Measurements from ENCODE around the gene HCFC1R1.

HCFC1R1 gene

DNA sequence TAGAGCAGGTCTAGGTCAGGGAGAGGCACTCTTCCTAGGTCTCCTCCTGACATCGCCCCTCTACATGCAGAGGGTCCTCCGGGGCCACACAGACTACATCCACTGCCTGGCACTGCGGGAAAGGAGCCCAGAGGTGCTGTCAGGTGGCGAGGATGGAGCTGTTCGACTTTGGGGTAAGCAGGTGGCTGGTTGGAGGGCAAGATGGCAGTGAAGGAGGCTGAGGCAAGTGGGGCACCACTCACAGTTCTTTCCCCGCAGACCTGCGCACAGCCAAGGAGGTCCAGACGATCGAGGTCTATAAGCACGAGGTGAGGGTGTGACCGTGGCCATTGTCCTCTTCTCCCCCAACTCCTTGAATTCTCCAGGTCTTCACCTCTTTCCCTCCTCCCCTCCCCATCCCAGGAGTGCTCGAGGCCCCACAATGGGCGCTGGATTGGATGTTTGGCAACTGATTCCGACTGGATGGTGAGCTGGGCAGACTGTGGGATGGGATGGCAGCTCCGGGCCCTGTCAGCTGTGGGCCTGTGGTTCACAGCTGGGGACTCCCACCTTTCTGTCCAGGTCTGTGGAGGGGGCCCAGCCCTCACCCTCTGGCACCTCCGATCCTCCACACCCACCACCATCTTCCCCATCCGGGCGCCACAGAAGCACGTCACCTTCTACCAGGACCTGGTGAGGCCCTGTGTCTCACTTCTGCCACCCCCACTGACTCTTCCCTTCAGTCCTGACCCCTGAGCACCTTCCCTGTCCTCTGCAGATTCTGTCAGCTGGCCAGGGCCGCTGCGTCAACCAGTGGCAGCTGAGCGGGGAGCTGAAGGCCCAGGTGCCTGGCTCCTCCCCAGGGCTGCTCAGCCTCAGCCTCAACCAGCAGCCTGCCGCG, 3.1 kb upstream of the HCFC1R1 start:
- Histone ChIP-seq H3K4me1 (ENCODE audit: control insufficient read depth in 5 of 5, insufficient read depth in 5 of 5, low read length in 5 of 5) (peaks cover 4 to 45% (median 42%) of the 10 kb centered on the region in 5 donors), H3K27me3 (ENCODE audit: control insufficient read depth in 5 of 5, insufficient read depth in 4 of 5, low read length in 5 of 5) (peaks cover 29 to 31% (median 29%) of the 10 kb centered on the region in 5 donors), H3K4me3 (ENCODE audit: low read depth in 1 of 5, low read length in 5 of 5) (no peak overlapping the region), H3K9ac (ENCODE audit: low read length in 5 of 5) (no peak overlapping the region), H3K27ac (ENCODE audit: low read depth, low read length) (no peak overlapping the region), H3K36me3 (ENCODE audit: control insufficient read depth in 5 of 5, insufficient read depth in 5 of 5, low read length in 5 of 5) (peaks cover 0 to 19% (median 14%) of the 10 kb centered on the region in 5 donors), H3K9me3 (ENCODE audit: control insufficient read depth in 5 of 5, low read length in 5 of 5) (no peaks in the 10 kb centered on the region)

DNA sequence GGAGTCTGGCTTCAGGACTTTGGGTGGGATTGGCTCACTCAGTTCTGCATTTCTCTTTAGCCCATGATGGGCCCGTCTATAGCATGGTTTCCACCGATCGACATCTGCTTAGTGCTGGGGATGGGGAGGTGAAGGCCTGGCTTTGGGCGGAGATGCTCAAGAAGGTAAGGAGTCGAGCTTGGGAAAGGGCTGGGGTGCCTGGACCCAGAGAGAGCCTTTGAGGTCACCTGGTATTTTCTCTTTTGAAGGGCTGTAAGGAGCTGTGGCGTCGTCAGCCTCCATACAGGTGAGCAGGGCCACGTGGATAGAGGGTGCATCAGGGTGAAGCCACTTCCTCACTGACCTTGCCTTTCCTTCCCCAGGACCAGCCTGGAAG, 2.2 kb upstream of the HCFC1R1 start:
- Histone ChIP-seq H3K36me3 (ENCODE audit: control insufficient read depth in 5 of 5, insufficient read depth in 5 of 5, low read length in 5 of 5) (peaks cover 0 to 19% (median 14%) of the 10 kb centered on the region in 5 donors), H3K9me3 (ENCODE audit: control insufficient read depth in 5 of 5, low read length in 5 of 5) (no peaks in the 10 kb centered on the region), H3K9ac (ENCODE audit: low read length in 5 of 5) (no peak overlapping the region), H3K4me3 (ENCODE audit: low read depth in 1 of 5, low read length in 5 of 5) (no peak overlapping the region), H3K4me1 (ENCODE audit: control insufficient read depth in 5 of 5, insufficient read depth in 5 of 5, low read length in 5 of 5) (peaks cover 4 to 54% (median 50%) of the 10 kb centered on the region in 5 donors), H3K27me3 (ENCODE audit: control insufficient read depth in 5 of 5, insufficient read depth in 4 of 5, low read length in 5 of 5) (peaks cover 22 to 26% (median 24%) of the 10 kb centered on the region in 5 donors), H3K27ac (ENCODE audit: low read depth, low read length) (no peak overlapping the region)

DNA sequence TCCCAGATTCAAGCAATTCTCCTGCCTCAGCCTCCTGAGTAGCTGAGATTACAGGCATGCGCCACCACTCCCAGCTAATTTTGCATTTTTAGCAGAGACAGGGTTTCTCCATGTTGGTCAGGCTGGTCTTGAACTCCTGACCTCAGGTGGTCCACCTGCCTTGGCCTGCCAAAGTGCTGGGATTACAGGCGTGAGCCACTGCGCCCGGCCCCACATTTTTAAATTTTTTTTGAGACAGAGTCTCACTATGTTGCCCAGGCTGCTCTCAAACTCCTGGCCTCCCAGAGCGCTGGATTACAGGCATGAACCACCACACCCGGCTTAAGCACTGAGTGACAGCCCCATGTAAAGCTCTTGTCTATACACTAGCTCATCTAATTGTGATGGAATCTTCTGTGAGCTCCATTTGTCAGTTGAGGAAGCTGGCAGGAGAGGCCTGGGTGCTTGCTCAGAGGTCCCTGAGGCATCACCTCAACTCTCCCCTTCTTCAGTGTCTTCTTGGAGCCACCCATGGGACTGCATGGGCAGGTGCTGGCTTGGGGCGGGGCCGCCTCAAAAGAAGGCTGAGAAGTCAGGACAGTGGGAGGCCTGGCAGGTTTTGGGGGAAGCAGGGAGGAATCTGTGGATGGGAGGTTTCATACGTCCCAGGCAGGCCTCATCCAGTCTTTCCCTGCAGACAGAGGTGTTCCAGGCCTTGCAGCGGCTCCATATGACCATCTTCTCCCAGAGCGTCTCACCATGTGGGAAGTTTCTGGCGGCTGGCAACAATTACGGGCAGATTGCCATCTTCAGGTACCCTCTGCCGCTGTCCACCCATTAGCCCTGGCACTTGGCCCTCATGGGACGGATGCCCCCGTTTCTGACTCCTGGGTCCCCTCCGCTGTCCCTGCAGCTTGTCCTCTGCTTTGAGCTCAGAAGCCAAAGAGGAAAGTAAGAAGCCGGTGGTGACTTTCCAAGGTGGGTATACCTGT, 1.6 kb upstream of the HCFC1R1 start:
- Histone ChIP-seq H3K36me3 (ENCODE audit: control insufficient read depth in 5 of 5, insufficient read depth in 5 of 5, low read length in 5 of 5) (peaks cover 0 to 19% (median 14%) of the 10 kb centered on the region in 5 donors), H3K9ac (ENCODE audit: low read length in 5 of 5) (no peak overlapping the region), H3K27me3 (ENCODE audit: control insufficient read depth in 5 of 5, insufficient read depth in 4 of 5, low read length in 5 of 5) (peaks cover 16 to 19% (median 18%) of the 10 kb centered on the region in 5 donors), H3K4me1 (ENCODE audit: control insufficient read depth in 5 of 5, insufficient read depth in 5 of 5, low read length in 5 of 5) (peaks cover 4 to 60% (median 54%) of the 10 kb centered on the region in 5 donors), H3K4me3 (ENCODE audit: low read depth in 1 of 5, low read length in 5 of 5) (no peak overlapping the region), H3K27ac (ENCODE audit: low read depth, low read length) (no peak overlapping the region), H3K9me3 (ENCODE audit: control insufficient read depth in 5 of 5, low read length in 5 of 5) (no peaks in the 10 kb centered on the region)

DNA sequence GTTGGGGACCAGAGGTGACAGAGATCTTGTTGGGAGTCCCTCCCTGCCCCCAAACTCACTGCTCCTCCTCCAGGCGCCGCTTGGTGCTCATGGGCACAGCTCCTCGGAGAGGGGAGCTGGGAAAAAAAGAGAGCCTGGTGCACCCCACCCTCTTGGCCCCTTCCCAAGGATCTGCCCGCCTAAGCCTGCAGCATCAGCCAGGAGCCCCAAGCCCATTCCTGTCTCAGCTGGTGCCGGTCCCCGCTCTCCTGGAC, 400 bp downstream of the HCFC1R1 start:
- Histone ChIP-seq H3K36me3 (ENCODE audit: control insufficient read depth in 5 of 5, insufficient read depth in 5 of 5, low read length in 5 of 5) (peaks cover 0 to 19% (median 14%) of the 10 kb centered on the region in 5 donors), H3K27ac (ENCODE audit: low read depth, low read length) (peak overlapping the region; percentile 93), H3K9me3 (ENCODE audit: control insufficient read depth in 5 of 5, low read length in 5 of 5) (no peaks in the 10 kb centered on the region), H3K9ac (ENCODE audit: low read length in 5 of 5) (peak overlapping the region; percentile 6 to 94 (median 81)), H3K4me3 (ENCODE audit: low read depth in 1 of 5, low read length in 5 of 5) (peak overlapping the region; percentile 48 to 82 (median 78)), H3K27me3 (ENCODE audit: control insufficient read depth in 5 of 5, insufficient read depth in 4 of 5, low read length in 5 of 5) (peaks cover 0 to 4% (median 3%) of the 10 kb centered on the region in 5 donors), H3K4me1 (ENCODE audit: control insufficient read depth in 5 of 5, insufficient read depth in 5 of 5, low read length in 5 of 5) (peaks cover 4 to 53% (median 47%) of the 10 kb centered on the region in 5 donors)

DNA sequence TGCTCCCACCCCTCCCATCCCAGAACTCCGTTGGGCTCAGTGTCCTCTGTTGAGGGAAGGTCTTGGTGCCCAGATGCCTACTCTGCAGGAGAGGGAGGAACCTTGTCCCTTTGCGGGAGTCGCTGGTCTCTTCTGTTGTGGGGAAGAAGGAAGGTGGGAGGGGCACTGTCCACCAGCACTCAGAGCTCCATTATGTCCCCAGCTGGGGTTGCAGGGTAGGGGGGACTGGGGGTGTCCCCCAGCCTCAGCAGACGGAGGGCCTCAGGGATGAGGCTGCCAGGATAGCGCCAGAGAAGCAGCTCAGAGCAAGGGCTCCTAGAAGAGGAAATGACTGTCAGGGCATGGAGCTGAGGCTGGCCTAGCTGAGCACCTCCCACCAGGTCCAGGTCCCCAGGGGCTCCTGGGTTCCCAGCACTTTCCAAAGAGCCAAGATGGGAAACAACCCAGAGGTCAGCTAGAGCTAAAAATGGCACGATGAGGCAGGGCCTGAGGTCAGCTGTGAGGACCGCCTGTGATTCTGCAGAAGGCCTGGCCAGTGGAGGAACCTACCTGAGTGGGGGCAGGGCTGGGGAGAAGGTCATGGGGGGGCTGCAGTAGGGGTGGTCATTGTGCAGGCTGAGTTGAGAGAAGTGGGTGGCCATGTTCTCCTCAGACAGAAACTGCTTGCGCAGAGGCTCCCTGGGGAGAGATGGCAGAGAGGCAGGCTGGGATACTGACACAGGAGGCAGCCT, 893 bp downstream of the HCFC1R1 start:
- peak overlapping the region; percentile 0 to 94 (median 72) for H3K9ac ChIP-seq (ENCODE audit: low read length in 5 of 5)
- H3K9me3 ChIP-seq (ENCODE audit: control insufficient read depth in 5 of 5, low read length in 5 of 5) = no peaks in the 10 kb centered on the region
- H3K4me1 ChIP-seq (ENCODE audit: control insufficient read depth in 5 of 5, insufficient read depth in 5 of 5, low read length in 5 of 5) = peaks cover 4 to 54% (median 45%) of the 10 kb centered on the region in 5 donors
- peaks cover 4 to 9% (median 8%) of the 10 kb centered on the region in 5 donors for H3K27me3 ChIP-seq (ENCODE audit: control insufficient read depth in 5 of 5, insufficient read depth in 4 of 5, low read length in 5 of 5)
- peak overlapping the region; percentile 93 for H3K27ac ChIP-seq (ENCODE audit: low read depth, low read length)
- peak overlapping the region; percentile 48 to 82 (median 78) for H3K4me3 ChIP-seq (ENCODE audit: low read depth in 1 of 5, low read length in 5 of 5)
- H3K36me3 ChIP-seq (ENCODE audit: control insufficient read depth in 5 of 5, insufficient read depth in 5 of 5, low read length in 5 of 5) = peaks cover 0 to 19% (median 14%) of the 10 kb centered on the region in 5 donors

DNA sequence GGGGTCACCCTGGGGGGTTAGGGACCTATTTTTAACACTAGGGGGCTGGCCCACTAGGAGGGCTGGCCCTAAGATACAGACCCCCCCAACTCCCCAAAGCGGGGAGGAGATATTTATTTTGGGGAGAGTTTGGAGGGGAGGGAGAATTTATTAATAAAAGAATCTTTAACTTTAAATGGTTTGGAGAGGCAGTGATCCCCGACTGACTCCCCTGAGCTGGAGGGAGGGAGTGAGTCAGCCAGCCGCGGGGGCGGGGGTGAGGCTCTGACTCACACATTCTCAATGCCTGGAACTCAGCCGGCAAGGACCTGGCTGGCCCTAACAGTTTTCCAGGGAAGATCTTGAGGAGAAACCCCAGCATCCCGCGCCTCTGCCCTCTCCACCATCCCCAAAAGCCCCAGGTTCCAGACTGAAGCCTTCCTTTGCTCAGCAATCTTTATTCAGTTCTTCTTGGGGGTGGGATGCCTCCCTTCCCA, 1.5 kb downstream of the HCFC1R1 start:
- peak overlapping the region; percentile 36 to 86 (median 79) for H3K4me3 ChIP-seq (ENCODE audit: low read depth in 1 of 5, low read length in 5 of 5)
- H3K9ac ChIP-seq (ENCODE audit: low read length in 5 of 5) = peak overlapping the region; percentile 26 to 92 (median 76)
- H3K36me3 ChIP-seq (ENCODE audit: control insufficient read depth in 5 of 5, insufficient read depth in 5 of 5, low read length in 5 of 5) = peaks cover 0 to 17% (median 12%) of the 10 kb centered on the region in 5 donors
- no peaks in the 10 kb centered on the region for H3K9me3 ChIP-seq (ENCODE audit: control insufficient read depth in 5 of 5, low read length in 5 of 5)
- H3K27me3 ChIP-seq (ENCODE audit: control insufficient read depth in 5 of 5, insufficient read depth in 4 of 5, low read length in 5 of 5) = peaks cover 5 to 14% (median 10%) of the 10 kb centered on the region in 5 donors
- peaks cover 4 to 53% (median 45%) of the 10 kb centered on the region in 5 donors for H3K4me1 ChIP-seq (ENCODE audit: control insufficient read depth in 5 of 5, insufficient read depth in 5 of 5, low read length in 5 of 5)
- H3K27ac ChIP-seq (ENCODE audit: low read depth, low read length) = peak overlapping the region; percentile 93

DNA sequence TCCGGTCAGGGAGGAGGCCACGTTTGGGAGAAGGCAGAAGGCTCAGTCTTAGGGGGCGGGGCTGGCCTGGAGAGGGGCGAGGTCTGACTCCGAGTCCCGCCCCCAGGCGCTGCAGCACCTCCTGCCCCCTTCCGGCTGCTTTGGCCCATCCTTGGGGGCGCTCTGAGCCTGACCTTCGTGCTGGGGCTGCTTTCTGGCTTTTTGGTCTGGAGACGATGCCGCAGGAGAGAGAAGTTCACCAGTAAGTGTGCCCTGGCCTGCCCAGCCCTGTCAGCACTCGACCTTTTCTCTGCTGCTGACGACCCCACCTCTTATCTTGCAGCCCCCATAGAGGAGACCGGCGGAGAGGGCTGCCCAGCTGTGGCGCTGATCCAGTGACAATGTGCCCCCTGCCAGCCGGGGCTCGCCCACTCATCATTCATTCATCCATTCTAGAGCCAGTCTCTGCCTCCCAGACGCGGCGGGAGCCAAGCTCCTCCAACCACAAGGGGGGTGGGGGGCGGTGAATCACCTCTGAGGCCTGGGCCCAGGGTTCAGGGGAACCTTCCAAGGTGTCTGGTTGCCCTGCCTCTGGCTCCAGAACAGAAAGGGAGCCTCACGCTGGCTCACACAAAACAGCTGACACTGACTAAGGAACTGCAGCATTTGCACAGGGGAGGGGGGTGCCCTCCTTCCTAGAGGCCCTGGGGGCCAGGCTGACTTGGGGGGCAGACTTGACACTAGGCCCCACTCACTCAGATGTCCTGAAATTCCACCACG, 2.1 kb downstream of the HCFC1R1 start:
- Histone ChIP-seq H3K36me3 (ENCODE audit: control insufficient read depth in 5 of 5, insufficient read depth in 5 of 5, low read length in 5 of 5) (peaks cover 0 to 11% (median 6%) of the 10 kb centered on the region in 5 donors), H3K9me3 (ENCODE audit: control insufficient read depth in 5 of 5, low read length in 5 of 5) (no peaks in the 10 kb centered on the region), H3K4me3 (ENCODE audit: low read depth in 1 of 5, low read length in 5 of 5) (peak overlapping the region; percentile 59 to 86 (median 70)), H3K27me3 (ENCODE audit: control insufficient read depth in 5 of 5, insufficient read depth in 4 of 5, low read length in 5 of 5) (peaks cover 6 to 19% (median 10%) of the 10 kb centered on the region in 5 donors), H3K9ac (ENCODE audit: low read length in 5 of 5) (peak overlapping the region; percentile 26 to 92 (median 72)), H3K27ac (ENCODE audit: low read depth, low read length) (peak overlapping the region; percentile 93), H3K4me1 (ENCODE audit: control insufficient read depth in 5 of 5, insufficient read depth in 5 of 5, low read length in 5 of 5) (peaks cover 4 to 53% (median 45%) of the 10 kb centered on the region in 5 donors)

DNA sequence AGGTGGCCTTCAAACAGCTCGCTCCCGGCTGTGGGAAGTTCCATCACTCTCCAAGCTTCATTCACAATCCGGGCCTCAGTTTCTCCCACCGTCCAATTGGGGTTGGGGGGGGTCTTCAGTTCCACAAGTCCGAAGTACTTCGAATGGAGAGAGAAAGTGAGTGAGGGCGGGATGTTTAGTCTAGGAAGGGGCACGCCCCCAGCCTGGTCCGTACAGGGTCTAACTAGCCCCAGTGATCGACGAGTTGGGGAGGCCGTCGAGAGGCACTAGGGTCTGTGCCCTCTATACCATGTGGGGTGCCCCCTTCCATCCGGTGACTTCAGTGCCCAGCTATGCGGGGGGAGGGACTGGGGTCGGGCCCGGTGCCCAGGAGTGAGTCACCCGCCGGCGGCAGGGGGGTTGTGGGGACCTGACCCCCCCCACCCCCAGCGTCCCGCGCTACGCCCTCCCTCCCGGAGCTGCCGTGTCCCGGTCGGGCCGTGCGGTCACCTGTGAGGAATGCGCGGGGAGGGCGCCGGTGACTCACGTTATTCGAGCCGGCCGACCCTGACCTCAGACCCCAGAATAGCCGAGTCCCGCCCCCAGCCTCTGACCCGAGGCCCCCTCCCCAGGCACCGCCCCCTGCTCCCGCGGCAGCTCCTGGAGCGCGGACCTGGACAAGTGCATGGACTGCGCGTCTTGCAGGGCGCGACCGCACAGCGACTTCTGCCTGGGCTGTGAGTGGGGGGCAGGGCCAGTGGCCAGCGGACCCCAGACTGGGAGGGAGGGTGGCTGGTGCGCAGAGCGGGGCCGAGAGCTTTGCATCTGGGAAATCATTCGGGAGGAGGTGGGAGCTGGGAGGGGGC, 2.9 kb downstream of the HCFC1R1 start:
- Histone ChIP-seq H3K27me3 (ENCODE audit: control insufficient read depth in 5 of 5, insufficient read depth in 4 of 5, low read length in 5 of 5) (peaks cover 6 to 19% (median 10%) of the 10 kb centered on the region in 5 donors), H3K4me3 (ENCODE audit: low read depth in 1 of 5, low read length in 5 of 5) (peak overlapping the region; percentile 70 to 90 (median 82)), H3K27ac (ENCODE audit: low read depth, low read length) (peak overlapping the region; percentile 93), H3K9ac (ENCODE audit: low read length in 5 of 5) (peak overlapping the region; percentile 66 to 96 (median 92)), H3K9me3 (ENCODE audit: control insufficient read depth in 5 of 5, low read length in 5 of 5) (no peaks in the 10 kb centered on the region), H3K4me1 (ENCODE audit: control insufficient read depth in 5 of 5, insufficient read depth in 5 of 5, low read length in 5 of 5) (peaks cover 4 to 53% (median 45%) of the 10 kb centered on the region in 5 donors), H3K36me3 (ENCODE audit: control insufficient read depth in 5 of 5, insufficient read depth in 5 of 5, low read length in 5 of 5) (peaks cover 0 to 3% (median 0%) of the 10 kb centered on the region in 5 donors)

Data from subcutaneous abdominal adipose tissue (tissue), 5 donors.